WERI-Rb-1 (cell line): Measurements from ENCODE around the gene NHS.

ENCODE experiments used
- DNase-seq: peaks from one replicate; pipeline ENCODE4 v3.0.0-alpha.2; 2020
- H3K27ac ChIP-seq: fragments of 250-450 bp; sonication (Bioruptor Pico); 2 replicates; pipeline ENCODE4 v1.5.1; 2020; ENCODE audit warnings: mild to moderate bottlenecking, moderate library complexity
- H3K27me3 ChIP-seq: fragments of 250-450 bp; sonication (Bioruptor Pico); 2 replicates; pipeline ENCODE4 v1.5.1; 2021; ENCODE audit warnings: mild to moderate bottlenecking, low read depth, moderate library complexity; ENCODE audit not compliant: insufficient read depth, severe bottlenecking
- H3K36me3 ChIP-seq: fragments of 250-450 bp; sonication (Bioruptor Pico); 2 replicates; pipeline ENCODE4 v1.5.1; 2020; ENCODE audit warnings: mild to moderate bottlenecking, moderate library complexity
- H3K4me3 ChIP-seq: 2 replicates; pipeline ENCODE4 v1.5.1; 2011; ENCODE audit warnings: low read depth, mild to moderate bottlenecking, control low read depth, low read length
- H3K9me3 ChIP-seq: fragments of 250-450 bp; sonication (Bioruptor Pico); 2 replicates; pipeline ENCODE4 v1.5.1; 2021; ENCODE audit warnings: mild to moderate bottlenecking, moderate library complexity; ENCODE audit not compliant: severe bottlenecking
- TF ChIP-seq, protein P1 (sequence below): IDR thresholded peaks from 2 replicates; pipeline ENCODE4 v1.5.1; 2011; ENCODE audit warnings: low read depth, mild to moderate bottlenecking, control low read depth, inconsistent platforms, low read length

Gene NHS

GRCh38 chrX:17596061-17596460 is 221.1 kb downstream of the NHS start:
- Histone ChIP-seq H3K36me3 (no peaks in the 10 kb centered on the region), H3K9me3 (no peaks in the 10 kb centered on the region), H3K4me3 (no peak overlapping the region), H3K27ac (no peak overlapping the region), H3K27me3 (peaks cover 6% of the 10 kb centered on the region)
- TF ChIP-seq, protein P1, sequence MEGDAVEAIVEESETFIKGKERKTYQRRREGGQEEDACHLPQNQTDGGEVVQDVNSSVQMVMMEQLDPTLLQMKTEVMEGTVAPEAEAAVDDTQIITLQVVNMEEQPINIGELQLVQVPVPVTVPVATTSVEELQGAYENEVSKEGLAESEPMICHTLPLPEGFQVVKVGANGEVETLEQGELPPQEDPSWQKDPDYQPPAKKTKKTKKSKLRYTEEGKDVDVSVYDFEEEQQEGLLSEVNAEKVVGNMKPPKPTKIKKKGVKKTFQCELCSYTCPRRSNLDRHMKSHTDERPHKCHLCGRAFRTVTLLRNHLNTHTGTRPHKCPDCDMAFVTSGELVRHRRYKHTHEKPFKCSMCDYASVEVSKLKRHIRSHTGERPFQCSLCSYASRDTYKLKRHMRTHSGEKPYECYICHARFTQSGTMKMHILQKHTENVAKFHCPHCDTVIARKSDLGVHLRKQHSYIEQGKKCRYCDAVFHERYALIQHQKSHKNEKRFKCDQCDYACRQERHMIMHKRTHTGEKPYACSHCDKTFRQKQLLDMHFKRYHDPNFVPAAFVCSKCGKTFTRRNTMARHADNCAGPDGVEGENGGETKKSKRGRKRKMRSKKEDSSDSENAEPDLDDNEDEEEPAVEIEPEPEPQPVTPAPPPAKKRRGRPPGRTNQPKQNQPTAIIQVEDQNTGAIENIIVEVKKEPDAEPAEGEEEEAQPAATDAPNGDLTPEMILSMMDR: no peak
- DNase-seq: no peak

GRCh38 chrX:17596546-17597205 is 221.7 kb downstream of the NHS start:
- DNase-seq: no peak

DNA sequence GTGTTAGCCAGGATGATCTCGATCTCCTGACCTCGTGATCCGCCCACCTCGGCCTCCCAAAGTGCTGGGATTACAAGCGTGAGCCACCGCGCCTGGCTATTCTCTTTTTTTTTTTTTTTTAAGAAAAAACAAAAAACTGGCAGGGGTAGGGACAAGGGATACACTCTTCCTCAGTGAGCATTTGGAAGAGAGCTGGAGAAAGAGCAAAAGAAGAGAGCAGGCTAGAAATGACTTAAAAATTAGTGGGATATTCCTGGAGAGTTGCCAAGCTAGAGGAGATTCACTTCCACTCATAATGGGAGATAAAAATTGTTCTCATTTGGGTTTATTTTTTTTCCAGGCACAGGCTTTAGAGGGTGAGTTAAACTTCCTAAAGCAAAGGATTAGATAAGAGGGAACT is 222.3 kb downstream of the NHS start:
- TF ChIP-seq, protein P1: no peak
- H3K27me3 ChIP-seq: peaks cover 6% of the 10 kb centered on the region
- DNase-seq: no peak
- H3K27ac ChIP-seq: no peak overlapping the region
- H3K36me3 ChIP-seq: no peaks in the 10 kb centered on the region
- no peak overlapping the region for H3K4me3 ChIP-seq
- no peaks in the 10 kb centered on the region for H3K9me3 ChIP-seq

More at GRCh38 chrX:17596546-17597205, 221.7 kb downstream of the NHS start:
- Histone ChIP-seq H3K36me3 (no peaks in the 10 kb centered on the region), H3K27ac (no peak overlapping the region), H3K4me3 (no peak overlapping the region), H3K27me3 (peaks cover 6% of the 10 kb centered on the region), H3K9me3 (no peaks in the 10 kb centered on the region)
- TF ChIP-seq, protein P1: no peak

- H3K27ac ChIP-seq: no peak overlapping the region
- H3K27me3 ChIP-seq: peaks cover 6% of the 10 kb centered on the region
- no peaks in the 10 kb centered on the region for H3K9me3 ChIP-seq
- H3K4me3 ChIP-seq: no peak overlapping the region
- H3K36me3 ChIP-seq: no peaks in the 10 kb centered on the region
- TF ChIP-seq, protein P1: no peak
- no peak for DNase-seq
Measured at GRCh38 chrX:17597836-17598439, 222.9 kb downstream of the NHS start.

DNA sequence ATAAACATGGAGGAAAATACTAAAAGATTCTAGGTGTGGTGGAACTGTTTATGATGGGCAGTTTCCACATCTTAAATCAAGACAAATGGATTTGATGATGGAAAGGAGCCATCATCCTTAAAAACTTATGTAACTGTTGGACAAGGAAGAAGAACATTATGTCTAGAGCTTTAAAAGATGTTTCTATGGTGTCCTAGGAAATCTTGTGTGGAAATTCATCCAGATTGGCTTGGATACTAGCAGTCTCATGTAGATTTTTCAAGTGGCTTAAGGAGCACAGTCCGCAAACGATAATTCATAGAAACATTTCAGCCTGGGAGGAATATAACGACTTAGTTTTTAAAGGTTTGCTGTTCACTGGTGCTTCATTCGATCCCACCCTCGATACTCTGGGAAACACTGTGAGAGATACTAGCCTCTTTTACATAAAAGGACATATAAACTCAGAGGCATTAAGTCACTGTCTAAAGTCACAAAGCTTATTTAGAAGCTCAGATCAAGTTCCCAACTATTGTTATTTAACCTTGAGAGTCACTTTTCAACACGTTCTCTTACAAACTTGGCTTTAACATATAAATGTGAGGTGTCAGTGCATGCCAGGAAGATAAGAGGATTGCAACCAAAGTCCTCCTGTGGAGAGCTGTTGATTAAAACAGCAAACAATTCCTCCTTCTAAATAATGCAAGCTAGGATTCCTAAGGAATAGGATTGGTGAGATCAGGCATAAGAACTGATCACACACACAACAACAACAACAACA is 226.6 kb downstream of the NHS start:
- Histone ChIP-seq H3K27ac (no peak overlapping the region), H3K27me3 (peaks cover 4% of the 10 kb centered on the region), H3K4me3 (no peak overlapping the region), H3K36me3 (no peaks in the 10 kb centered on the region), H3K9me3 (no peaks in the 10 kb centered on the region)
- TF ChIP-seq, protein P1: no peak
- no peak for DNase-seq
